GM18499 (cell line): ENCODE measurements around the gene SLC1A5.

Experiments used
- ATAC-seq: cut with Tn5 transposase; IDR thresholded peaks from one replicate; pipeline ENCODE4 v1.9.1; 2021; ENCODE audit warnings: moderate number of reproducible peaks; ENCODE audit not compliant: insufficient read depth, unreplicated experiment

Gene SLC1A5

DNA sequence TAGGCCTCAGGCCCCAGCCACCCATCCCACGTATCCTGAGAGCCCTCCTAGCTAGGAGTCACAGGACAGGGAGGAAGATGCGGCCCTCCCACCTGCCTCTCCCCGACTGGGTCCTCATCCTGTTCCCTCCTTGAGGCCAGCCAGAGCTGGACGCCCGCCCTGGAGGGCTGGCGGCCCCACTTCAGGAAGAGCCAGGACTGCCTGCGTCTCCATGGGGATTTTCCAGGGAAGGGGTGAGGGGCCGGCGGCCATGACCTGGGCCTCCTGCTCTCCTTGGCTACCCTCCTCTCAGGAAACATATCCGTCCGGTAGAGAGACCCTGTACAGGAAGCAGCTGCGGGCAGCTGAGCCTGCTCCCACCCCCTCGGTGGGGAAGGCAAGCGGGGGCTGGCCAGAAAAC is 60.2 kb downstream of the SLC1A5 start:
- no peak for ATAC-seq

DNA sequence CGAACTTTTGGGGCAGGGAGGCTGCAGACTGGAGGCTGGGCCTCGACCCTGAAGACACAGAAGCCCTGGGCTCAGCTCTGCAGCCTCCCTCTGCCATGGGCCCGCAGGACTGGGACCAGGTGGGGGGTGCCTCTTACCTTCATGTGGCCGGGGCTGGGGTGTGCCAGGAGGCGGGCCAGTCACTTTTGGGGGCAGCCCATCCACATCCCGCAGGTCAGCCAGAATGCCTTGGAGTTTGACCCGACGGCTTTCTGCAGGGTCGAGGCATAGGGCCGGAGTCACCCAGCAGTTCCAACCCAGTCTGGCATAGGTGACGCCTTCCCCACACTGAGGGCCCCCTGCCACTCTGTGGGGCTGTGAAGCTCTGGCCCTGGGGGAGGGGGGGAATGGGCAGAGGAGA is 60.6 kb downstream of the SLC1A5 start:
- no peak for ATAC-seq

DNA sequence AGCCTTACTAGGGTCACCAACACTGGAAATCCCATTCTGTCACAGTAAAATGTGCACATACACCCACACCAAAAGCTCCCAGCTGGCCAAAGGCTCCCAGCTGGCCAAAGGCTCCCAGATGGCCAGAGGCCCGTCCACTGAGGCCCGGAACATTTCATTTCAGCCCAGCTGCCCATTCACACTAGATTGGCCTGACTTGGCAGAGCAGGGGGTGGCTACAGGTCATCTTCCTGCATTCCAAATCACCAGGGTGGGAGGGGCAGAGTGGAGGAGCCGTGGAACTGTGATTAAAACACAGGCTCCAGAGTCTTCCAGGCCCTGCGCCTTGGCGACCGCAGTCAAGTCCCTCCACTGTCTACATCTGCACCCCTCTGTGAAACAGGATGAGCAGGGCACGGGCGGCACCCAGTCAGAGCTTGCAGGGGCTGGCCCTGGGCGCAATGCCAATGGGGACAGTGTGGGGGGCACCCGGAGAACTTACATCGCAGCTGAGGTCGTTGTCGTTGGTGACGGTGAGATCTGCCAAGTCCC is 61.4 kb downstream of the SLC1A5 start:
- ATAC-seq: no peak

DNA sequence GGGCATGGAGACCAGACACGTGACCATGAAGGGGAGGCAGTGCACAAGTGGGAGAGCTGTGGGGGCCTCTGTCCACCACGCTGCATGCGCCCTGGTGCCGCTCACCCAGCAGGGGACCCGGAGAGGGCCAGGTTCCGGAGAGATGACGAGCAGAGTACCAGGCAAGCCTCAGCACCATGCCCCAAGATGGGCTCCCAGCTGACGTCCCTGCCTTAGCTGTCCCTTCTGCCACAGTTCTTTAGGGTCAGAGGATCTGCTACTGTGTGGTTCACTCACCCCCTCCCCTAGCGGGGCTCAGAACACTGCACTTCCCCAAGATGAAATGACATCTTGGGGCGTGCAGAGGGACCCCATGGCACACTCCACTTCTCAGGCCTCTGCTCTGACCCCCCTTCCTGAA is 61.8 kb downstream of the SLC1A5 start:
- no peak for ATAC-seq

DNA sequence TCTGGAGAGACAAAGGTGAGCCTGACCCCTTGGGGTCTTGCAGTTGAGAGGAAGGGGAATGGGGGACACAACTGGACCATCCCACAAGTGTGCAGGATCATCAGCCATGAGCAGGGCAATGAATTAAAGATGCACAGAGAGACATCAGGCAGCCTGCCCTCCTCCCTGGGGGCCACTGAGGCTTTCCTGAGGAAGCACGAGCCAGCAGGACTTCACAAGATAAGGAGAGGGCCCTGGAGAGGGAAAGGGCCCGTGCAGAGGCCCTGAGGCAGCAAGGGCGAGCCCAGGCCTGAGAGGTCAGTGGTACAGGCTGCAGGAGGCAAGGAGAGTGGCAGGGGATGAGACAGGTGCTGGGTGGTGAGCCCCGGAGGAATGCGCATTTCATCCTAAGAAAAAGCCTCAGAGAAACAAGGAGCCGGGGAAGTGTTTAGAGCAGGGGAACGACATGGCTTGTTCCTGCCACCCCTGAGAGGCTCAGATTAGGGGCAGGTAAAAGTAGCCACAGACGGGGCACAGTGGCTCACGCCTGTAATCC is 62.5 kb downstream of the SLC1A5 start:
- ATAC-seq: no peak

DNA sequence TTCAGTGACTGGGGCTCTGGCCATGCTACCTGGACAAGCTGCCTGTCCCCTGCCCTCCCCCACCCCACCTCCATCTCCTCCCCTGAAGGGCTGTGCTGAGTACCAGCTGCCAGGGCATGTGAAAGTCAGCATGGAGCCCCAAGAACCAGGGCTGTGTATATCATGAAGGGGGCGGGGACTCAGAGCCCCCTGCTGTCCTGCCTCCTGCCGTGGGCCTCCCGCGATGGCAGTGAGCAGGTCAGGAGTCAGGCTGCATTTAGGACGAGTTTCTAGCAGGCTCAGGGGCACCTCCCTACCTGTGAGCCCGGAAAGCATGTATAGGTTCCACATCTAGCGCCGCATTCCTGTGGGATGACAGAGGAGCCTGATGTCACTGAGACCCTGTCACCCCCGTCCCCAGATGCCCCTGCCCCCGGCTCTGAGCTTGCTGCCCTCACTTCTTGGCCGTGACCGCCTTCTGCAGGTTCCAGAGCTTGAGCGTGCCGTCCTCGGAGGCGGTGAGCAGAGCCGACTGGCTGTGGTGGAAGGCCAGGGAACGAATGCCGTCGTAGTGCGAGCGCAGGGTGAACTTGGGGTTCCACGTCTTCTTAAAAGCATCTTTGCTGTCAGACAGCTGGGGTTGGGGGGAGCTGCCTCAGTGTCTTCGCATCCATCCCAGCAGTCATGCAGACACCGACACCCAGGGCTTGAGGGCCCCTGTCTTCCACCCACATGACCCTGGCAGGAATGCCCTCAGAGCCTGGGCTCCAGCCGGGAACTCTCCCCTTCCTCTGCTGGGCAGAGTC is 63.2 kb downstream of the SLC1A5 start:
- no peak for ATAC-seq
